H1 (cell line): ENCODE measurements around the gene DDX4. TPM values are rescaled to one million over a fixed set of nuclear protein-coding genes. Genes with fewer than 3 reads are reported as not detected.

Experiments used
- CTCF ChIA-PET: fragments of 300-600 bp; sonication (Branson Sonifier 250); formaldehyde crosslinking; loops from one replicate; lab custom pipeline; 2021; ENCODE audit not compliant: partially characterized antibody; lab: Charles Lee
- POLR2A ChIA-PET: fragments of 300-600 bp; sonication (Branson Sonifier 250); formaldehyde crosslinking; loops from one replicate; lab custom pipeline; 2021; ENCODE audit warnings: inconsistent platforms; ENCODE audit not compliant: partially characterized antibody; lab: Charles Lee
- DNase-seq, 2 experiments: peaks; one replicate each; pipeline versions ENCODE4 v3.0.0 to v3.0.0-alpha.2; 2010 to 2022; ENCODE audit warnings: low spot score in 2 of 2, low read depth in 1 of 2, mixed read lengths in 1 of 2
- FAIRE-seq: peaks from 2 replicates; lab custom pipeline; 2011; peaks lifted over from hg19 to GRCh38; lab: Jason Lieb, UNC
- H2AFZ ChIP-seq: 2 replicates; pipeline ENCODE4 v1.8.1; 2012; ENCODE audit warnings: low read length, inconsistent platforms
- H2AK5ac ChIP-seq: 2 replicates; pipeline ENCODE4 v1.6.1; 2013; ENCODE audit warnings: low read depth, low read length
- H2BK120ac ChIP-seq: replicated peaks from 2 replicates; pipeline ENCODE3; 2013; ENCODE audit warnings: low read depth, low read length, inconsistent platforms
- H2BK12ac ChIP-seq: 2 replicates; pipeline ENCODE4 v1.6.1; 2013; ENCODE audit warnings: low read depth, low read length
- H2BK15ac ChIP-seq: 2 replicates; pipeline ENCODE4 v1.6.1; 2013; ENCODE audit warnings: low read length
- H2BK20ac ChIP-seq: 2 replicates; pipeline ENCODE4 v1.6.1; 2013; ENCODE audit warnings: low read length
- H2BK5ac ChIP-seq: 2 replicates; pipeline ENCODE4 v1.6.1; 2013; ENCODE audit warnings: low read depth, low read length
- H3K14ac ChIP-seq: 2 replicates; pipeline ENCODE4 v1.6.1; 2013; ENCODE audit warnings: inconsistent platforms; ENCODE audit not compliant: insufficient read length
- H3K18ac ChIP-seq: 2 replicates; pipeline ENCODE4 v1.6.1; 2013; ENCODE audit warnings: low read length; ENCODE audit errors: extremely low read depth
- H3K23ac ChIP-seq: 2 replicates; pipeline ENCODE4 v1.6.1; 2013; ENCODE audit warnings: inconsistent platforms; ENCODE audit not compliant: insufficient read length
- H3K23me2 ChIP-seq: 2 replicates; pipeline ENCODE4 v1.6.1; 2013; ENCODE audit warnings: low read depth, low read length
- H3K27ac ChIP-seq: 2 replicates; pipeline ENCODE4 v1.6.1; 2011; ENCODE audit warnings: low read depth, low read length, inconsistent platforms
- H3K27me3 ChIP-seq, 4 experiments: replicated peaks in 1 of 4; 1 replicate in 1 of 4; 2 replicates in 3 of 4; pipeline versions ENCODE4 v1.6.1 to v1.8.1; 2011 to 2013; ENCODE audit warnings: low read length in 3 of 4, mild to moderate bottlenecking in 3 of 4, inconsistent platforms in 2 of 4, mixed read lengths in 2 of 4, moderate library complexity in 1 of 4; ENCODE audit not compliant: control insufficient read depth in 3 of 4, insufficient read depth in 3 of 4; ENCODE audit errors: extremely low read depth in 1 of 4
- H3K36me3 ChIP-seq, 4 experiments: 2 replicates each; pipeline versions ENCODE4 v1.6.1 to v1.8.1; 2011 to 2013; ENCODE audit warnings: mild to moderate bottlenecking in 4 of 4, low read length in 3 of 4, moderate library complexity in 2 of 4, control low read depth in 1 of 4, inconsistent platforms in 1 of 4; ENCODE audit not compliant: insufficient read depth in 4 of 4, control insufficient read depth in 2 of 4
- H3K4ac ChIP-seq: replicated peaks from 2 replicates; pipeline ENCODE3; 2013; ENCODE audit warnings: low read length, low read depth, mixed read lengths, inconsistent platforms; ENCODE audit not compliant: insufficient read length
- H3K4me1 ChIP-seq, 4 experiments: replicated peaks in 1 of 4; 1 replicate in 1 of 4; 2 replicates in 3 of 4; pipeline versions ENCODE4 v1.6.1 to v1.8.1; 2011 to 2013; ENCODE audit warnings: low read length in 3 of 4, inconsistent platforms in 2 of 4, mixed read lengths in 1 of 4; ENCODE audit not compliant: insufficient read depth in 4 of 4, control insufficient read depth in 3 of 4
- H3K4me2 ChIP-seq, 2 experiments: 2 replicates each; pipeline versions ENCODE4 v1.6.1 to v1.8.1; 2011 to 2013; ENCODE audit warnings: low read depth in 2 of 2, low read length in 2 of 2, control low read depth in 1 of 2, inconsistent platforms in 1 of 2, mild to moderate bottlenecking in 1 of 2; ENCODE audit not compliant: insufficient read depth in 1 of 2
- H3K4me3 ChIP-seq, 4 experiments: fragments of 200-600, 300-600 bp in 1 of 4; sonication (generic), shearing (Covaris generic), sonication (Bioruptor Twin) in 1 of 4; 2 replicates each; pipeline versions ENCODE4 v1.5.1 to v1.8.1; 2011 to 2016; ENCODE audit warnings: low read length in 4 of 4, low read depth in 3 of 4, control low read depth in 2 of 4, inconsistent platforms in 2 of 4, mild to moderate bottlenecking in 2 of 4, mixed read lengths in 1 of 4, moderate library complexity in 1 of 4; ENCODE audit not compliant: insufficient read depth in 2 of 4; ENCODE audit errors: extremely low read depth in 1 of 4
- H3K56ac ChIP-seq: replicated peaks from 2 replicates; pipeline ENCODE3; 2013; ENCODE audit warnings: low read depth, mild to moderate bottlenecking, mixed read lengths, low read length, inconsistent platforms; ENCODE audit not compliant: insufficient read length
- H3K79me1 ChIP-seq: 2 replicates; pipeline ENCODE4 v1.6.1; 2013; ENCODE audit warnings: low read depth, low read length, control low read depth
- H3K79me2 ChIP-seq, 2 experiments: 2 replicates each; pipeline versions ENCODE4 v1.6.1 to v1.8.1; 2012 to 2013; ENCODE audit warnings: low read length in 2 of 2, mild to moderate bottlenecking in 2 of 2, inconsistent platforms in 1 of 2; ENCODE audit not compliant: insufficient read depth in 2 of 2, control insufficient read depth in 1 of 2
- H3K9ac ChIP-seq, 4 experiments: replicated peaks in 1 of 4; 1 replicate in 1 of 4; 2 replicates in 3 of 4; pipeline versions ENCODE4 v1.6.1 to v1.8.1; 2011 to 2013; ENCODE audit warnings: low read depth in 3 of 4, low read length in 3 of 4, control low read depth in 2 of 4, mild to moderate bottlenecking in 2 of 4, moderate library complexity in 2 of 4, inconsistent platforms in 1 of 4; ENCODE audit errors: extremely low read depth in 1 of 4
- H3K9me3 ChIP-seq, 2 experiments: 2 replicates each; pipeline versions ENCODE4 v1.6.1 to v1.8.1; 2012 to 2013; ENCODE audit warnings: mild to moderate bottlenecking in 2 of 2, moderate library complexity in 2 of 2, control low read depth in 1 of 2, inconsistent platforms in 1 of 2, low read depth in 1 of 2, low read length in 1 of 2, mixed read lengths in 1 of 2; ENCODE audit not compliant: insufficient read depth in 2 of 2
- H4K20me1 ChIP-seq, 2 experiments: replicated peaks in 1 of 2; 2 replicates each; pipeline versions ENCODE3 to v1.8.1; 2011 to 2013; ENCODE audit warnings: inconsistent platforms in 2 of 2, low read length in 2 of 2, mild to moderate bottlenecking in 1 of 2; ENCODE audit not compliant: insufficient read depth in 2 of 2, control insufficient read depth in 1 of 2
- H4K5ac ChIP-seq: 2 replicates; pipeline ENCODE4 v1.6.1; 2013; ENCODE audit warnings: low read length, low read depth, mixed read lengths, inconsistent platforms; ENCODE audit not compliant: insufficient read length
- H4K8ac ChIP-seq: 2 replicates; pipeline ENCODE4 v1.8.0; 2013; ENCODE audit warnings: mild to moderate bottlenecking, moderate library complexity, low read length, inconsistent platforms; ENCODE audit not compliant: insufficient read depth; ENCODE audit errors: extremely low read depth
- H4K91ac ChIP-seq: replicated peaks from 2 replicates; pipeline ENCODE3; 2013; ENCODE audit warnings: low read length, mixed read lengths, inconsistent platforms; ENCODE audit not compliant: insufficient read length
- CTCF ChIP-seq, 3 experiments: IDR thresholded peaks; 1 replicate in 2 of 3; 2 replicates in 1 of 3; pipeline versions ENCODE4 v1.5.1 to v1.6.1; 2011; ENCODE audit warnings: low read length in 3 of 3, mild to moderate bottlenecking in 3 of 3, inconsistent platforms in 2 of 3, low read depth in 1 of 3, moderate library complexity in 1 of 3; ENCODE audit not compliant: insufficient read depth in 1 of 3; ENCODE audit errors: control extremely low read depth in 1 of 3
- JUN ChIP-seq: IDR thresholded peaks from 2 replicates; pipeline ENCODE4 v1.6.1; 2011; ENCODE audit warnings: low read depth, mild to moderate bottlenecking, improper control_type of control experiment, low read length
- MAX ChIP-seq: IDR thresholded peaks from 2 replicates; pipeline ENCODE4 v1.6.1; 2012; ENCODE audit warnings: inconsistent platforms
- RAD21 ChIP-seq, 2 experiments: IDR thresholded peaks in 1 of 2; conservative IDR thresholded peaks in 1 of 2; 2 replicates each; pipeline ENCODE4 v1.6.1; 2011; ENCODE audit warnings: low read depth in 2 of 2, low read length in 2 of 2, improper control_type of control experiment in 1 of 2, inconsistent platforms in 1 of 2, mild to moderate bottlenecking in 1 of 2, moderate library complexity in 1 of 2
- RBBP5 ChIP-seq: IDR thresholded peaks from 2 replicates; pipeline ENCODE4 v1.7.1; 2012; ENCODE audit warnings: low read depth, mild to moderate bottlenecking, inconsistent platforms, low read length, moderate library complexity, borderline replicate concordance
- RNF2 ChIP-seq: fragments of 200-900, 300-1000 bp; sonication (generic); IDR thresholded peaks from 2 replicates; pipeline ENCODE4 v1.7.1; 2016; ENCODE audit warnings: borderline replicate concordance, low read depth, mild to moderate bottlenecking, antibody characterized with exemption, low read length; ENCODE audit not compliant: poor library complexity, severe bottlenecking; ENCODE audit errors: missing control alignments
- SIN3A ChIP-seq, 2 experiments: IDR thresholded peaks in 1 of 2; conservative IDR thresholded peaks in 1 of 2; 2 replicates each; pipeline ENCODE4 v1.6.1; 2011 to 2012; ENCODE audit warnings: low read length in 2 of 2, improper control_type of control experiment in 1 of 2, low read depth in 1 of 2, mild to moderate bottlenecking in 1 of 2
- WGBS, 2 experiments: shearing (Covaris generic) in 1 of 2; methylation state at CpG; one replicate each; pipeline versions ENCODE4 v1.1.6 to v1.1.7; 2013 to 2015; ENCODE audit warnings: low lambda C conversion rate in 2 of 2, mixed read lengths in 2 of 2, inconsistent platforms in 1 of 2, low coverage in 1 of 2, missing lambda C conversion rate in 1 of 2; ENCODE audit not compliant: insufficient replicate concordance in 2 of 2, insufficient coverage in 1 of 2, insufficient read length in 1 of 2; ENCODE audit errors: extremely low coverage in 1 of 2, missing lambda C conversion rate in 1 of 2; 5-methylcytosine and 5-hydroxymethylcytosine counted together
- polyA plus RNA-seq, 7 experiments: library from polyadenylated mRNA; depleted of rRNA in 3 of 7; stranded (reverse) in 5 of 7; unstranded in 2 of 7; fragments of >200 nt in 5 of 7; fragments of 200-250 nt in 2 of 7; gene quantifications; 1 replicate in 5 of 7; 2 replicates in 1 of 7; 4 replicates in 1 of 7; pipeline versions ENCODE4 v1.2.1 to v1.2.3, GENCODE V29; 2011 to 2013; ENCODE audit warnings: missing spikeins in 2 of 7, mixed read lengths in 2 of 7
- total RNA-seq: library from RNA; stranded (reverse); fragmentation: NEBNext Ultra II Directional; extraction: Animal tissue kit (Norgen Biotek cat#: 25700); gene quantifications from 2 replicates; pipeline ENCODE4 v1.2.1, GENCODE V29; 2021

The DDX4 gene
- total and polyA plus RNA-seq, 2 of the 8 experiments (the other 6 are each of a cell fraction or from before 2014, with no cell fraction given): 0.15 TPM; not detected in 1

GRCh38 chr5:55855509-55855908 is 117.6 kb downstream of the DDX4 start:
- no peaks in the 10 kb centered on the region for H3K79me2 ChIP-seq
- no peaks in the 10 kb centered on the region for H3K23me2 ChIP-seq
- no peak for DNase-seq
- no peak overlapping the region for H2BK5ac ChIP-seq
- no peak overlapping the region for H4K91ac ChIP-seq
- H3K9me3 ChIP-seq: no peaks in the 10 kb centered on the region
- WGBS, 2 experiments: 80% methylated on average over 5 of the region's 5 CpGs; no CpG with 5 or more reads in 1 of the 2 experiments
- no peaks in the 10 kb centered on the region for H3K27me3 ChIP-seq
- no peak overlapping the region for H3K9ac ChIP-seq
- H2BK20ac ChIP-seq: no peak overlapping the region
- no peak for FAIRE-seq
- H3K36me3 ChIP-seq: no peaks in the 10 kb centered on the region
- H4K8ac ChIP-seq: no peak overlapping the region
- H4K20me1 ChIP-seq: no peaks in the 10 kb centered on the region
- H3K4me1 ChIP-seq: no peaks in the 10 kb centered on the region
- ChIA-PET POLR2A (no interaction called here), CTCF (interaction anchor here (0.5 to 0.9 kb wide), 2 partner anchors 11 to 161 kb away, joined by 3 to 4 read pairs; no protein-coding TSS in a partner anchor)
- H3K79me1 ChIP-seq: no peaks in the 10 kb centered on the region
- H3K4me3 ChIP-seq: no peak overlapping the region
- TF ChIP-seq RAD21 (IDR thresholded peaks at IDR 0.05 in 1 of 2, conservative IDR thresholded peaks at IDR 0.05 in 1 of 2; ENCODE audit: low read depth in 2 of 2, low read length in 2 of 2) (peak in 1 of 2 experiments; percentile 31; a peak in 2 of 4 replicates), CTCF (IDR thresholded peaks at IDR 0.05; ENCODE audit: control extremely low read depth in 1 of 3, insufficient read depth in 1 of 3, low read depth in 1 of 3, low read length in 3 of 3) (peak in 1 of 3 experiments; percentile 20; a peak in 1 of 4 replicates), MAX (no peak), JUN (no peak), SIN3A (conservative IDR thresholded peaks at IDR 0.05 in 1 of 2, IDR thresholded peaks at IDR 0.05 in 1 of 2; ENCODE audit: low read depth in 1 of 2, low read length in 2 of 2) (no peak), RNF2 (no peak), RBBP5 (no peak)
- no peak overlapping the region for H3K27ac ChIP-seq
- no peak overlapping the region for H2BK15ac ChIP-seq
- no peak overlapping the region for H3K4me2 ChIP-seq
- peak overlapping the region; percentile 53; the same call in 1 of the 2 replicates for H2AK5ac ChIP-seq
- no peak overlapping the region for H3K18ac ChIP-seq
- H3K23ac ChIP-seq: no peak overlapping the region
- H3K56ac ChIP-seq: no peak overlapping the region
- no peak overlapping the region for H3K14ac ChIP-seq
- H4K5ac ChIP-seq: no peak overlapping the region
- H3K4ac ChIP-seq: no peak overlapping the region
- H2BK12ac ChIP-seq: no peak overlapping the region
- H2BK120ac ChIP-seq: no peak overlapping the region
- H2AFZ ChIP-seq: peak overlapping the region; percentile 86
